Measurements from ENCODE around the gene GAPVD1.

Gene GAPVD1

DNA sequence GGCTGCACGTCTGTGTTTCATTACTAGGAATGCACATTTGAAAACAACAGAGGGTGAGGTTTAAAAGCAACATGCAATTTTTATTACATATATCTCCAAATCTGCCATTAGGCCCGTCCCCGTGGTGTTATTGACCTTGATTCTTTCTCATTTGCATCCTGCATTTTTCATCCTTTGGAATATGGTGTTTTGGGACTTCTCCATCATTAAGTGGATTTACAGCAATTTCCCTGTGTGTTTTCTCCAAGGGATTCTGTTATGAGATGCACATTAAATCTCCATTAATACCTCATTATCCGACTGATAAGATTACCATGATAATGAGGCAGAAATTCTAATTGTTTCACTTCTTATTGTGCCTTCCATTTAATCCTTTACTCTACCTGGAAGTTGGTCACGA, 117.6 kb downstream of the GAPVD1 start:
- DNase-seq (ENCODE audit: extremely low read depth, low read depth): no peak
- TF ChIP-seq, protein P1, sequence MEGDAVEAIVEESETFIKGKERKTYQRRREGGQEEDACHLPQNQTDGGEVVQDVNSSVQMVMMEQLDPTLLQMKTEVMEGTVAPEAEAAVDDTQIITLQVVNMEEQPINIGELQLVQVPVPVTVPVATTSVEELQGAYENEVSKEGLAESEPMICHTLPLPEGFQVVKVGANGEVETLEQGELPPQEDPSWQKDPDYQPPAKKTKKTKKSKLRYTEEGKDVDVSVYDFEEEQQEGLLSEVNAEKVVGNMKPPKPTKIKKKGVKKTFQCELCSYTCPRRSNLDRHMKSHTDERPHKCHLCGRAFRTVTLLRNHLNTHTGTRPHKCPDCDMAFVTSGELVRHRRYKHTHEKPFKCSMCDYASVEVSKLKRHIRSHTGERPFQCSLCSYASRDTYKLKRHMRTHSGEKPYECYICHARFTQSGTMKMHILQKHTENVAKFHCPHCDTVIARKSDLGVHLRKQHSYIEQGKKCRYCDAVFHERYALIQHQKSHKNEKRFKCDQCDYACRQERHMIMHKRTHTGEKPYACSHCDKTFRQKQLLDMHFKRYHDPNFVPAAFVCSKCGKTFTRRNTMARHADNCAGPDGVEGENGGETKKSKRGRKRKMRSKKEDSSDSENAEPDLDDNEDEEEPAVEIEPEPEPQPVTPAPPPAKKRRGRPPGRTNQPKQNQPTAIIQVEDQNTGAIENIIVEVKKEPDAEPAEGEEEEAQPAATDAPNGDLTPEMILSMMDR (IDR thresholded peaks at IDR 0.05; ENCODE audit: low read depth, low read length, missing control alignments): no peak
- no peak overlapping the region for H3K4me3 ChIP-seq (replicated peaks; ENCODE audit: low read depth, low read length)

DNA sequence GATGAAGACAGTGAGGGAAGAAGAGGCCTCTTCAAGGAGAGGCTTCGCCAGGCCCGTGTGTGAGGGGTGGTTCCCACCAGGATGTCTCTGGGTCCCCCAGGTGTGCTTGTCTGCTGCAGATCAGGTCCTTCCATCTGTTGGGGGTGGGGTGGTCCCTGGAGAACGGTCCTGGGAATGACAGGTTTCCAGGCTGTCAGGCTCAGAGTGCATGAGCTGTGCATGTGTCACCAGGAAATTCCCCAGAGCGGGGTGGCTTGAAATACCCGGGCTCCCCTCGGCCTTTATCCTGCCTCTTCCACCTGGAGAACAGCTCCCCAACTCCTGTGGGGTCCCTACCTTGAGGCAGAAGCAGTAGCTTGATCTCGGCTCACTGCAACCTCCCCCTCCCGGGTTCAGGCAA, 118.8 kb downstream of the GAPVD1 start:
- H3K4me3 ChIP-seq (replicated peaks; ENCODE audit: low read depth, low read length): no peak overlapping the region
- DNase-seq (ENCODE audit: extremely low read depth, low read depth): no peak
- TF ChIP-seq, protein P1 (IDR thresholded peaks at IDR 0.05; ENCODE audit: low read depth, low read length, missing control alignments): no peak

DNA sequence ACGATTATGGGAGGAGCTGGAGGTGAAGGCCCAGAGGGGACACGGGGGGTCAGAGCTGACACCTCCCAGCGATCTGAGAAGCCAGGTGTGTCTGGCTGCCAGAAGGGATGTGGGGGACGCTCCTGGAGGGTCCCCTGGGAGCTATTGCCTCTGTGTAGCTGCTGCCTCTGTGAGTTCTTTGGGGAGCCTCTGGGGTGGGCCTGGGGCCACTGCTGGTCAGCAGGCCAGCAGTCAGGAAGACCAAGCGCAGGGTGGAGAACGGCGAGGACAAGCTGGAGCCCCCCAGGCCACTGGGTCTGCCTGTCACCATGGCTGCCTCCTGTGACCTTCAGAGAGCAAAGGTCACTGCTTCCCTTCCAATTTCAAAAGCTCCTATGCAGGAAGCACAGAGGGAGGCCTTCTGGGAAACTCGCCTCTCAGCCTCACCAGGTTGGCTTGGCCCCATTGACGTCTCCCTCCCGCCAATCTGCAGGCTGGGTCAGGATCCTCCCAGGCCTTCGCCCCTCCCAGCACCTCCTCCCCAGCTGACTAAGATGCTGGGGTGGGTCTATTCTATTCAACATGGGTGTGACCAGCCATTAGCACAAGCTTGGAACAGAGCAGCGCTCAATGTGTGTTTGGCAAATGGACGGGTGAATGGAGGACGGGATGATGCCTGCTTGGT, 126.4 kb downstream of the GAPVD1 start:
- TF ChIP-seq, protein P1 (IDR thresholded peaks at IDR 0.05; ENCODE audit: low read depth, low read length, missing control alignments): no peak
- H3K4me3 ChIP-seq (replicated peaks; ENCODE audit: low read depth, low read length): no peak overlapping the region
- no peak for DNase-seq (ENCODE audit: extremely low read depth, low read depth)

DNA sequence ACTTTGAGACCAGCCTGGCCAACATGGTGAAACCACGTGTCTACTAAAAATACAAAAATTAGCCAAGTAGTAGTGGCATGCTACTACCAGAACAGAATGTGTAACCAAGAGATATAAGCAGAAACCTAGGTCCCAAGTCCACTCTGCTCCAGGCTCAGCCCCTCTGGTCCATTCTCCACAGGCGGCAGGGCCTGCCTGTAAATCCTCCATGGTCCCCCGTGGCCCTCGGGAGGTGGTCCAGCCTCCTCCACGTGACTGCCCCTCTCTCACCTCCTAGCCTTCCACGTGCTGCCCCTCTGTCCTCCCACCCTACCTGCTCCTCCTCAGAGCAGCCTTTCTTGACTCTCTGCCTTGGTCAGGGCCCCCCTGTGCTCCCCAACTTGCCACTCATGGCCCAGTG, 127.4 kb downstream of the GAPVD1 start:
- H3K4me3 ChIP-seq (replicated peaks; ENCODE audit: low read depth, low read length): no peak overlapping the region
- TF ChIP-seq, protein P1 (IDR thresholded peaks at IDR 0.05; ENCODE audit: low read depth, low read length, missing control alignments): no peak
- no peak for DNase-seq (ENCODE audit: extremely low read depth, low read depth)

DNA sequence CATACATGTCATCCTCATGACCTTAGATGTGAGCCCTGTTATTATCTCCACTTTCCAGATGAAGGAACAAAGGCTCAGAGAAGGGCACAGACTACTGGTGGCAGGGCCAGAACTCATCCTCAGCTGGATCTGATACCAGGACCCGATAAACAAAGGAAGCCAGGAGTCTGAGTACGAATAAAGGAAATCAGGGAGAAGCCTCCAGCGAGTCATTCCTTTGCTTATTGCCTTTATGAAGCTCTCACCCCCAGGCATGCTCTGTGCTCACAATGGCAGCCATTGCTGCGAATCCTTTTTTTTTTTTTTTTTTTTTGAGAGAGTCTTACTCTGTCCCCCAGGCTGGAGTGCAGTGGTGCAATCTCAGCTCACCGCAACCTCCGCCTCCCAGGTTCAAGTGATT, 130.1 kb downstream of the GAPVD1 start:
- H3K4me3 ChIP-seq (replicated peaks; ENCODE audit: low read depth, low read length): no peak overlapping the region
- TF ChIP-seq, protein P1 (IDR thresholded peaks at IDR 0.05; ENCODE audit: low read depth, low read length, missing control alignments): no peak
- DNase-seq (ENCODE audit: extremely low read depth, low read depth): no peak

DNA sequence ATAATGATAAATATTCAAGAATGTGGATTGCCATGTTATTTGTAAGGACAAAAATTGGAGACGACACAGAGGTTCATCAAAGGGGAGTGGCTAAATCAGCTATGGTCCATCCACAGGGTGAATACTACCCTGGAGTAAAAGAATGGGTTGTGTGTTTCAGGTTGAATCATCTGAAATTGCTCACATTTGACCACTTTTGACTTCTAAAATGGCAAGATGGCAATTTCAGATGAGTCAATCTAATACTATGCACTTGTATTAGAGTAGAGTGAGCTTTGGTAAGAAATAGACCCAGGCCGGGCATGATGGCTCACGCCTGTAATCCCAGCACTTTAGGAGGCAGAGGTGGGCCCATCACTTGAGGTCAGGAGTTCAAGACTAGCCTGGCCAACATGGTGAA, 131.8 kb downstream of the GAPVD1 start:
- H3K4me3 ChIP-seq (replicated peaks; ENCODE audit: low read depth, low read length): no peak overlapping the region
- TF ChIP-seq, protein P1 (IDR thresholded peaks at IDR 0.05; ENCODE audit: low read depth, low read length, missing control alignments): no peak
- DNase-seq (ENCODE audit: extremely low read depth, low read depth): no peak

DNA sequence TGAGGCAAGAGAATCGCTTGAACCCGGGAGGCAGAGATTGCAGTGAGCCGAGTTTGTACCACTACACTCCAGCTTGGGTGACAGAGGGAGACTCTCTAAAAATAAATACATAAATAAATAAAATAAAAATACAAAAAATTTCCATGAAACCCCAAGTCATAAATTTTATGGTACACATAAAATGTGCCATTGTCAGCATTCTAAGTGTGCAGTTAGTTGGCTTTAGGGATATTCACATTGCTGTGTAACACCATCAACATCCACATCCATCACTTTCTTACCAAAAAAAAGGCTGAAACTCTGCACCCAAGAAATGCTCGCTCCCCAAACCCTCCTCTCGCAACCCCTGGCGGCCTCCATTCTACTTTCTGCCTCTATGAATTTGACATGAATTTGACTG, 135.2 kb downstream of the GAPVD1 start:
- DNase-seq (ENCODE audit: extremely low read depth, low read depth): no peak
- H3K4me3 ChIP-seq (replicated peaks; ENCODE audit: low read depth, low read length): no peak overlapping the region
- TF ChIP-seq, protein P1 (IDR thresholded peaks at IDR 0.05; ENCODE audit: low read depth, low read length, missing control alignments): no peak
